Activated naive CD4-positive, alpha-beta T cell treated with anti-CD3 and anti-CD28 coated beads, Interleukin-2, amount 50 U/mL, for 72 hours (primary cell): ENCODE data around the gene JMJD6. TPM values are rescaled to one million over a fixed set of nuclear protein-coding genes. Genes with fewer than 3 reads are reported as not detected.
A peak's percentile ranks its signal among the peaks of the same experiment; 100 is the strongest.

Source experiments
- ATAC-seq, 2 donors: fragments of 150-1000 bp; cut with Tn5 transposase; 2 replicates each; pipeline ENCODE4 v1.10.0; 2021; ENCODE audit warnings: mild to moderate bottlenecking in 2 of 2, moderate library complexity in 2 of 2
- DNase-seq, 2 donors: peaks; one replicate each; pipeline ENCODE4 v3.0.0; 2021 to 2022; ENCODE audit warnings: low spot score in 2 of 2
- H3K27ac Mint-ChIP-seq, 2 donors: one replicate each; pipeline ENCODE4 v1.8.0; 2022; ENCODE audit warnings: mild to moderate bottlenecking in 2 of 2, mixed read lengths in 2 of 2
- H3K36me3 Mint-ChIP-seq, 2 donors: one replicate each; pipeline ENCODE4 v1.8.0; 2022; ENCODE audit warnings: mixed read lengths in 2 of 2
- H3K9me3 Mint-ChIP-seq, 2 donors: one replicate each; pipeline ENCODE4 v1.8.0; 2022; ENCODE audit warnings: mixed read lengths in 2 of 2
- total RNA-seq, 2 donors: library from RNA; stranded (reverse); gene quantifications; one replicate each; pipeline ENCODE4 v1.2.3, GENCODE V29; 2022

JMJD6 gene
- total RNA-seq, 2 donors from 2014 or later = 82.3 to 91.0 TPM

- Mint-ChIP-seq H3K36me3 (no peaks in the 10 kb centered on the region), H3K9me3 (no peaks in the 10 kb centered on the region), H3K27ac (no peak overlapping the region)
- ATAC-seq = peak in 1 of 2 donors; percentile 24
- no peak for DNase-seq
Observed at GRCh38 chr17:76696763-76697701, 29.4 kb downstream of the JMJD6 start.

GRCh38 chr17:76695059-76695831, 31.2 kb downstream of the JMJD6 start:
- no peak for ATAC-seq
- H3K9me3 Mint-ChIP-seq = no peaks in the 10 kb centered on the region
- no peak for DNase-seq
- no peaks in the 10 kb centered on the region for H3K36me3 Mint-ChIP-seq
- no peak overlapping the region for H3K27ac Mint-ChIP-seq

GRCh38 chr17:76691379-76692191, 34.8 kb downstream of the JMJD6 start:
- DNase-seq (no peak), ATAC-seq (no peak)
- Mint-ChIP-seq H3K36me3 (no peaks in the 10 kb centered on the region), H3K9me3 (no peaks in the 10 kb centered on the region), H3K27ac (no peak overlapping the region)

- no peaks in the 10 kb centered on the region for H3K9me3 Mint-ChIP-seq
- no peak for DNase-seq
- no peak overlapping the region for H3K27ac Mint-ChIP-seq
- ATAC-seq = no peak
- no peaks in the 10 kb centered on the region for H3K36me3 Mint-ChIP-seq
Observed at GRCh38 chr17:76690596-76691280, 35.7 kb downstream of the JMJD6 start.

- ATAC-seq (no peak), DNase-seq (no peak)
- Mint-ChIP-seq H3K27ac (no peak overlapping the region), H3K36me3 (no peaks in the 10 kb centered on the region), H3K9me3 (no peaks in the 10 kb centered on the region)
Observed at GRCh38 chr17:76689859-76690258, 36.5 kb downstream of the JMJD6 start.

GRCh38 chr17:76688165-76688622, 38.2 kb downstream of the JMJD6 start:
- Mint-ChIP-seq H3K36me3 (no peaks in the 10 kb centered on the region), H3K9me3 (no peaks in the 10 kb centered on the region), H3K27ac (no peak overlapping the region)
- ATAC-seq (no peak), DNase-seq (no peak)

GRCh38 chr17:76687298-76688164, 38.9 kb downstream of the JMJD6 start:
- no peaks in the 10 kb centered on the region for H3K9me3 Mint-ChIP-seq
- no peak overlapping the region for H3K27ac Mint-ChIP-seq
- DNase-seq (no peak), ATAC-seq (no peak)
- no peaks in the 10 kb centered on the region for H3K36me3 Mint-ChIP-seq

GRCh38 chr17:76686538-76687297, 39.7 kb downstream of the JMJD6 start:
- DNase-seq (no peak), ATAC-seq (no peak)
- H3K9me3 Mint-ChIP-seq = no peaks in the 10 kb centered on the region
- H3K27ac Mint-ChIP-seq = no peak overlapping the region
- no peaks in the 10 kb centered on the region for H3K36me3 Mint-ChIP-seq

GRCh38 chr17:76685846-76686245, 40.6 kb downstream of the JMJD6 start:
- Mint-ChIP-seq H3K27ac (no peak overlapping the region), H3K9me3 (no peaks in the 10 kb centered on the region), H3K36me3 (no peaks in the 10 kb centered on the region)
- no peak for DNase-seq
- no peak for ATAC-seq

- Mint-ChIP-seq H3K27ac (no peak overlapping the region), H3K9me3 (no peaks in the 10 kb centered on the region), H3K36me3 (no peaks in the 10 kb centered on the region)
- DNase-seq (no peak), ATAC-seq (no peak)
Observed at GRCh38 chr17:76685366-76685765, 41.0 kb downstream of the JMJD6 start.

- H3K9me3 Mint-ChIP-seq = no peaks in the 10 kb centered on the region
- no peak for DNase-seq
- no peak for ATAC-seq
- H3K36me3 Mint-ChIP-seq = no peaks in the 10 kb centered on the region
- no peak overlapping the region for H3K27ac Mint-ChIP-seq
Observed at GRCh38 chr17:76684756-76685155, 41.6 kb downstream of the JMJD6 start.

GRCh38 chr17:76683921-76684745, 42.3 kb downstream of the JMJD6 start:
- ATAC-seq (no peak), DNase-seq (no peak)
- H3K9me3 Mint-ChIP-seq = no peaks in the 10 kb centered on the region
- H3K36me3 Mint-ChIP-seq = no peaks in the 10 kb centered on the region
- H3K27ac Mint-ChIP-seq = peak overlapping the region in 1 of 2 donors; percentile 51

- ATAC-seq (no peak), DNase-seq (no peak)
- H3K9me3 Mint-ChIP-seq = no peaks in the 10 kb centered on the region
- H3K36me3 Mint-ChIP-seq = no peaks in the 10 kb centered on the region
- H3K27ac Mint-ChIP-seq = peak overlapping the region in 1 of 2 donors; percentile 51
Observed at GRCh38 chr17:76683011-76683755, 43.2 kb downstream of the JMJD6 start.
